GM12873 (cell line): ENCODE measurements around the gene TMEM109.

ENCODE experiments used
- TF ChIP-seq, protein P1 (sequence below): IDR thresholded peaks from 2 replicates; pipeline ENCODE4 v1.5.1; 2012; ENCODE audit warnings: low read depth, mild to moderate bottlenecking, moderate library complexity, low read length, control low read depth; ENCODE audit not compliant: insufficient read depth; ENCODE audit errors: missing control alignments

The TMEM109 gene

GRCh38 chr11:60870276-60870675, 43.7 kb upstream of the TMEM109 start:
- TF ChIP-seq, protein P1, sequence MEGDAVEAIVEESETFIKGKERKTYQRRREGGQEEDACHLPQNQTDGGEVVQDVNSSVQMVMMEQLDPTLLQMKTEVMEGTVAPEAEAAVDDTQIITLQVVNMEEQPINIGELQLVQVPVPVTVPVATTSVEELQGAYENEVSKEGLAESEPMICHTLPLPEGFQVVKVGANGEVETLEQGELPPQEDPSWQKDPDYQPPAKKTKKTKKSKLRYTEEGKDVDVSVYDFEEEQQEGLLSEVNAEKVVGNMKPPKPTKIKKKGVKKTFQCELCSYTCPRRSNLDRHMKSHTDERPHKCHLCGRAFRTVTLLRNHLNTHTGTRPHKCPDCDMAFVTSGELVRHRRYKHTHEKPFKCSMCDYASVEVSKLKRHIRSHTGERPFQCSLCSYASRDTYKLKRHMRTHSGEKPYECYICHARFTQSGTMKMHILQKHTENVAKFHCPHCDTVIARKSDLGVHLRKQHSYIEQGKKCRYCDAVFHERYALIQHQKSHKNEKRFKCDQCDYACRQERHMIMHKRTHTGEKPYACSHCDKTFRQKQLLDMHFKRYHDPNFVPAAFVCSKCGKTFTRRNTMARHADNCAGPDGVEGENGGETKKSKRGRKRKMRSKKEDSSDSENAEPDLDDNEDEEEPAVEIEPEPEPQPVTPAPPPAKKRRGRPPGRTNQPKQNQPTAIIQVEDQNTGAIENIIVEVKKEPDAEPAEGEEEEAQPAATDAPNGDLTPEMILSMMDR: no peak

GRCh38 chr11:60870733-60871377, 43.1 kb upstream of the TMEM109 start:
- TF ChIP-seq, protein P1: no peak

GRCh38 chr11:60871378-60872061, 42.4 kb upstream of the TMEM109 start:
- TF ChIP-seq, protein P1: no peak

GRCh38 chr11:60872124-60872960, 41.6 kb upstream of the TMEM109 start:
- TF ChIP-seq, protein P1: no peak

- TF ChIP-seq, protein P1: no peak
These were observed 40.9 kb upstream of the TMEM109 start for GRCh38 chr11:60872961-60873524.

- TF ChIP-seq, protein P1: no peak
These were observed 40.4 kb upstream of the TMEM109 start for GRCh38 chr11:60873533-60873932.
